HEK293 (cell line): ENCODE measurements around the gene MIEN1.
A peak's percentile ranks its signal among the peaks of the same experiment; 100 is the strongest.

Experiments
- CTCF ChIA-PET: fragments of 350-600 bp; formaldehyde crosslinking; extraction: SDS; loops from one replicate; lab custom pipeline; 2021; ENCODE audit warnings: antibody characterized with exemption; lab: Yijun Ruan, JAX
- POLR2A ChIA-PET: fragments of 300-600 bp; formaldehyde crosslinking; extraction: SDS; loops from one replicate; lab custom pipeline; 2020; ENCODE audit warnings: antibody characterized with exemption, inconsistent platforms; lab: Yijun Ruan, JAX
- H3K27ac ChIP-seq: fragments of 200-500 bp; sonication (Bioruptor generic); 2 replicates; pipeline ENCODE4 v1.5.1; 2014; ENCODE audit warnings: low read depth, low read length, control low read depth, inconsistent platforms; ENCODE audit errors: extremely low read depth
- H3K36me3 ChIP-seq, 2 experiments: fragments of 200-500 bp in 1 of 2; sonication (Bioruptor generic) in 1 of 2; 1 replicate in 1 of 2; 2 replicates in 1 of 2; pipeline ENCODE4 v1.5.1; 2014 to 2017; ENCODE audit warnings: inconsistent platforms in 2 of 2, low read length in 2 of 2; ENCODE audit not compliant: control insufficient read depth in 2 of 2, insufficient read depth in 1 of 2
- H3K4me1 ChIP-seq: fragments of 200-500 bp; sonication (Bioruptor generic); 2 replicates; pipeline ENCODE4 v1.5.1; 2014; ENCODE audit warnings: mild to moderate bottlenecking, low read length, inconsistent platforms; ENCODE audit not compliant: control insufficient read depth, insufficient read depth
- H3K4me3 ChIP-seq: 2 replicates; pipeline ENCODE4 v1.5.1; 2011; ENCODE audit warnings: low read depth, mild to moderate bottlenecking, control low read depth, low read length, moderate library complexity
- H3K9me3 ChIP-seq: fragments of 200-500 bp; sonication (Bioruptor generic); 2 replicates; pipeline ENCODE4 v1.5.1; 2014; ENCODE audit warnings: low read depth, low read length, inconsistent platforms; ENCODE audit not compliant: control insufficient read depth, insufficient read depth
- CTCF ChIP-seq: fragments of 450-650 bp; formaldehyde crosslinking; IDR thresholded peaks from 2 replicates; pipeline ENCODE4 v1.5.1; 2016; ENCODE audit warnings: missing biosample characterization, missing genetic modification characterization
- IKZF3 ChIP-seq: fragments of 450-650 bp; IDR thresholded peaks from 2 replicates; pipeline ENCODE4 v1.5.0; 2018; ENCODE audit warnings: missing biosample characterization, mild to moderate bottlenecking, missing genetic modification characterization, moderate library complexity
- KLF1 ChIP-seq: fragments of 450-650 bp; formaldehyde crosslinking; IDR thresholded peaks from 2 replicates; pipeline ENCODE4 v1.5.1; 2016; ENCODE audit warnings: missing biosample characterization, missing genetic modification characterization
- KLF17 ChIP-seq: fragments of 450-650 bp; formaldehyde crosslinking; IDR thresholded peaks from 2 replicates; pipeline ENCODE4 v1.5.1; 2016; ENCODE audit warnings: missing biosample characterization, missing genetic modification characterization
- KLF8 ChIP-seq: fragments of 450-650 bp; formaldehyde crosslinking; IDR thresholded peaks from 2 replicates; pipeline ENCODE4 v1.5.1; 2016; ENCODE audit warnings: missing biosample characterization, missing genetic modification characterization
- KLF9 ChIP-seq: fragments of 450-650 bp; formaldehyde crosslinking; IDR thresholded peaks from 2 replicates; pipeline ENCODE4 v1.5.1; 2016; ENCODE audit warnings: missing biosample characterization, missing genetic modification characterization, low read depth
- SP2 ChIP-seq: fragments of 450-650 bp; formaldehyde crosslinking; IDR thresholded peaks from 2 replicates; pipeline ENCODE4 v1.5.1; 2016; ENCODE audit warnings: missing biosample characterization, missing genetic modification characterization
- WT1 ChIP-seq: fragments of 450-650 bp; formaldehyde crosslinking; IDR thresholded peaks from 2 replicates; pipeline ENCODE4 v1.5.1; 2016; ENCODE audit warnings: missing biosample characterization, missing genetic modification characterization
- ZBTB10 ChIP-seq: fragments of 450-650 bp; formaldehyde crosslinking; IDR thresholded peaks from 2 replicates; pipeline ENCODE4 v1.5.1; 2016; ENCODE audit warnings: missing biosample characterization, missing genetic modification characterization
- ZBTB20 ChIP-seq: fragments of 450-650 bp; formaldehyde crosslinking; IDR thresholded peaks from 2 replicates; pipeline ENCODE4 v1.5.1; 2016; ENCODE audit warnings: missing biosample characterization, missing genetic modification characterization
- ZFHX2 ChIP-seq: fragments of 450-650 bp; formaldehyde crosslinking; conservative IDR thresholded peaks from 2 replicates; pipeline ENCODE4 v1.5.1; 2016; ENCODE audit warnings: missing biosample characterization, missing genetic modification characterization
- ZFP69B ChIP-seq: fragments of 450-650 bp; formaldehyde crosslinking; IDR thresholded peaks from 2 replicates; pipeline ENCODE4 v1.5.1; 2016; ENCODE audit warnings: missing biosample characterization, missing genetic modification characterization
- ZNF335 ChIP-seq: fragments of 450-650 bp; formaldehyde crosslinking; conservative IDR thresholded peaks from 2 replicates; pipeline ENCODE4 v1.5.1; 2016; ENCODE audit warnings: missing biosample characterization, missing genetic modification characterization
- ZNF350 ChIP-seq: fragments of 450-650 bp; formaldehyde crosslinking; IDR thresholded peaks from 2 replicates; pipeline ENCODE4 v1.5.0; 2017; ENCODE audit warnings: missing biosample characterization, mild to moderate bottlenecking, missing genetic modification characterization
- ZNF362 ChIP-seq: fragments of 450-650 bp; formaldehyde crosslinking; IDR thresholded peaks from 2 replicates; pipeline ENCODE4 v1.5.1; 2016; ENCODE audit warnings: missing biosample characterization, missing genetic modification characterization
- ZNF449 ChIP-seq: fragments of 450-650 bp; formaldehyde crosslinking; IDR thresholded peaks from 2 replicates; pipeline ENCODE4 v1.5.1; 2017; ENCODE audit warnings: missing biosample characterization, mild to moderate bottlenecking, missing genetic modification characterization, moderate library complexity
- ZNF513 ChIP-seq: fragments of 450-650 bp; IDR thresholded peaks from 2 replicates; pipeline ENCODE4 v1.5.1; 2018; ENCODE audit warnings: missing biosample characterization, missing genetic modification characterization
- ZNF548 ChIP-seq: fragments of 450-650 bp; formaldehyde crosslinking; IDR thresholded peaks from 2 replicates; pipeline ENCODE4 v1.5.1; 2016; ENCODE audit warnings: missing biosample characterization, missing genetic modification characterization
- ZNF707 ChIP-seq: fragments of 450-650 bp; formaldehyde crosslinking; IDR thresholded peaks from 2 replicates; pipeline ENCODE4 v1.5.1; 2016; ENCODE audit warnings: missing biosample characterization, missing genetic modification characterization
- ZNF792 ChIP-seq: fragments of 450-650 bp; formaldehyde crosslinking; IDR thresholded peaks from 2 replicates; pipeline ENCODE4 v1.5.1; 2016; ENCODE audit warnings: missing biosample characterization, missing genetic modification characterization

MIEN1 gene

GRCh38 chr17:39738983-39739884, 8.9 kb upstream of the MIEN1 start:
- TF ChIP-seq ZNF513 (no peak), SP2 (tag by site-specific recombination) (peak; percentile 56), ZNF362 (no peak), ZNF449 (tag by site-specific recombination) (peak; percentile 73), ZFHX2 (tag by site-specific recombination) (0 out of 2 replicates have a peak, but pooled peaks have one; percentile 9), KLF9 (tag by site-specific recombination) (0 out of 2 replicates have a peak, but pooled peaks have one; percentile 48), ZNF350 (tag by site-specific recombination) (no peak), ZNF792 (tag by site-specific recombination) (no peak), ZNF335 (tag by site-specific recombination) (peak; percentile 70), ZBTB10 (peak; percentile 68), ZFP69B (tag by site-specific recombination) (0 out of 2 replicates have a peak, but pooled peaks have one; percentile 18), IKZF3 (tag by site-specific recombination) (peak; percentile 57; the same call in 1 of the 2 replicates), ZNF707 (tag by site-specific recombination) (no peak), ZNF548 (tag by site-specific recombination) (no peak), CTCF (no peak), ZBTB20 (tag by site-specific recombination) (peak; percentile 31; the same call in 1 of the 2 replicates), KLF1 (tag by site-specific recombination) (peak; percentile 88), WT1 (tag by site-specific recombination) (0 out of 2 replicates have a peak, but pooled peaks have one; percentile 29), KLF8 (tag by site-specific recombination) (peak; percentile 54; the same call in 1 of the 2 replicates), KLF17 (peak; percentile 76; the same call in 1 of the 2 replicates)
- Histone ChIP-seq H3K27ac (peak overlapping the region; percentile 76), H3K4me3 (peak overlapping the region; percentile 51), H3K4me1 (peaks cover 24% of the 10 kb centered on the region), H3K9me3 (no peaks in the 10 kb centered on the region), H3K36me3 (no peaks in the 10 kb centered on the region; a peak in 1 of 3 replicates)
- CTCF ChIA-PET, result interaction anchor here (0.6 to 1.2 kb wide), 5 partner anchors 9 to 1952 kb away, joined by 3 to 6 read pairs (median 4); partner anchors contain the start of gene MIEN1
- POLR2A ChIA-PET, result interaction anchor here (0.6 to 1.9 kb wide), 7 partner anchors 9 to 539 kb away, joined by 3 to 15 read pairs (median 5); partner anchors contain the start of genes ERBB2, MIEN1, PSMD3 and RPL19
